AG04449 (cell line): ENCODE results near the gene PRKCH.

ENCODE experiments used
- CTCF ChIA-PET: fragments of 350-600 bp; formaldehyde crosslinking; extraction: SDS; loops from one replicate; lab custom pipeline; 2021; ENCODE audit warnings: antibody characterized with exemption; lab: Yijun Ruan, JAX
- POLR2A ChIA-PET: fragments of 400-600, 350-600 bp; formaldehyde crosslinking; extraction: SDS; loops from one replicate; lab custom pipeline; 2020; ENCODE audit warnings: antibody characterized with exemption, inconsistent platforms; lab: Yijun Ruan, JAX
- DNase-seq: peaks from one replicate; pipeline ENCODE4 v3.0.0-alpha.2; 2010; ENCODE audit warnings: low read depth, low spot score
- H3K4me3 ChIP-seq: 2 replicates; pipeline ENCODE4 v1.5.1; 2011; ENCODE audit warnings: low read depth, mild to moderate bottlenecking, control low read depth, low read length
- TF ChIP-seq, protein P1 (sequence below): IDR thresholded peaks from one replicate; pipeline ENCODE4 v1.5.1; 2011; ENCODE audit warnings: mild to moderate bottlenecking, moderate library complexity, low read length, control low read depth, inconsistent platforms; ENCODE audit not compliant: insufficient read depth; ENCODE audit errors: missing control alignments

The PRKCH gene

GRCh38 chr14:61511558-61511948 lies 190.2 kb downstream of the PRKCH start:
- TF ChIP-seq, protein P1, sequence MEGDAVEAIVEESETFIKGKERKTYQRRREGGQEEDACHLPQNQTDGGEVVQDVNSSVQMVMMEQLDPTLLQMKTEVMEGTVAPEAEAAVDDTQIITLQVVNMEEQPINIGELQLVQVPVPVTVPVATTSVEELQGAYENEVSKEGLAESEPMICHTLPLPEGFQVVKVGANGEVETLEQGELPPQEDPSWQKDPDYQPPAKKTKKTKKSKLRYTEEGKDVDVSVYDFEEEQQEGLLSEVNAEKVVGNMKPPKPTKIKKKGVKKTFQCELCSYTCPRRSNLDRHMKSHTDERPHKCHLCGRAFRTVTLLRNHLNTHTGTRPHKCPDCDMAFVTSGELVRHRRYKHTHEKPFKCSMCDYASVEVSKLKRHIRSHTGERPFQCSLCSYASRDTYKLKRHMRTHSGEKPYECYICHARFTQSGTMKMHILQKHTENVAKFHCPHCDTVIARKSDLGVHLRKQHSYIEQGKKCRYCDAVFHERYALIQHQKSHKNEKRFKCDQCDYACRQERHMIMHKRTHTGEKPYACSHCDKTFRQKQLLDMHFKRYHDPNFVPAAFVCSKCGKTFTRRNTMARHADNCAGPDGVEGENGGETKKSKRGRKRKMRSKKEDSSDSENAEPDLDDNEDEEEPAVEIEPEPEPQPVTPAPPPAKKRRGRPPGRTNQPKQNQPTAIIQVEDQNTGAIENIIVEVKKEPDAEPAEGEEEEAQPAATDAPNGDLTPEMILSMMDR = no peak
- DNase-seq = no peak
- ChIA-PET POLR2A (interaction anchor here (0.7 to 1.2 kb wide), 2 partner anchors 13 to 184 kb away, joined by 3 to 4 read pairs; partner anchors contain the start of gene HIF1A), CTCF (no interaction called here)
- H3K4me3 ChIP-seq = no peak overlapping the region

GRCh38 chr14:61512026-61512834 lies 190.9 kb downstream of the PRKCH start:
- ChIA-PET CTCF (interaction anchor here (0.8 to 2.2 kb wide), 3 partner anchors 22 to 55 kb away, joined by 3 to 5 read pairs (median 3); no protein-coding TSS in a partner anchor), POLR2A (interaction anchor here (0.7 to 1.2 kb wide), 3 partner anchors 10 to 183 kb away, joined by 3 to 4 read pairs (median 3); partner anchors contain the start of gene HIF1A)
- TF ChIP-seq, protein P1 = no peak

DNA sequence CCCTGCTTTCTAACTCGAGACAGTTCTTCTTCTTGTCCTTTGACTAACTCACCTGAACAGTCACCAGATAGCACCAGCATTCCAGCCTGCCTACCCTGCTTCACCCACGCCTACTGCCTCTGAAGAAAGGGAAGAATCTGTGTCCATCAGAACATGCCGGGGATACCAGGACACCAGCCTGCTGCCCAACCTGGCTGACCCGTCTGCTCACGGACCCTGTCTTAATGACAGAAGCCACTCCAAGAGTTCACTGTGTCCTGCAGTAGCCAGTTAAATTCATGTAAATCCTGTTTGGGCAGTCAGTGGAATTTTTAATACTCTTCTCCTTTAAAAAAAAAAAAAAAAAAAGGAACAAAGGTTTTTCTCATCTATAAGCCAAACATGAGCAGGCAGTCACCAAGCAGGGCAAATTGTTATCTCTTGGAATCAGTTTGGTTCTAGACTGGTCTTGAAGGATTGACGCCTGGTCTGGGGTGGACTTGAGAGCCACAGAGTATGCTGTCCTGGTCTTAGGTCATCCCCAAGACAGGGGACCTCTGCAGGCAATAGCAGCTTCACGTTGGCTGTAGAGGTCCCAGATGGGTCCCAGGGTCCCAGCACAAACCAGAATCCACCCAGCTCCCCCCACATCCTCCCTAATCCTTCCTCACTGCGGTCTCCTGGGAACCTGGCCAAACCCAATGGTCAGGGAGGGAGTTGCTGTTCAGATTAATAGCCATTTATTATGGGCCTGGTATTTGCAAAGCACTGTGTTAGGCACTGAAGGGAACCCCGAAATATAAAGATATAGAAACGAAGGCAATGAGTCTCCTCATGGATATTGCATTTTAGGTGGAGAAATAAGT lies 192.8 kb downstream of the PRKCH start:
- CTCF ChIA-PET = interaction anchor here (0.5 to 2.2 kb wide), 3 partner anchors 8 to 95 kb away, joined by 3 to 5 read pairs (median 3); no protein-coding TSS in a partner anchor
- H3K4me3 ChIP-seq = no peak overlapping the region
- POLR2A ChIA-PET = no interaction called here
- TF ChIP-seq, protein P1 = no peak
- no peak for DNase-seq

More at GRCh38 chr14:61512026-61512834, 190.9 kb downstream of the PRKCH start:
- no peak for DNase-seq
- no peak overlapping the region for H3K4me3 ChIP-seq

DNA sequence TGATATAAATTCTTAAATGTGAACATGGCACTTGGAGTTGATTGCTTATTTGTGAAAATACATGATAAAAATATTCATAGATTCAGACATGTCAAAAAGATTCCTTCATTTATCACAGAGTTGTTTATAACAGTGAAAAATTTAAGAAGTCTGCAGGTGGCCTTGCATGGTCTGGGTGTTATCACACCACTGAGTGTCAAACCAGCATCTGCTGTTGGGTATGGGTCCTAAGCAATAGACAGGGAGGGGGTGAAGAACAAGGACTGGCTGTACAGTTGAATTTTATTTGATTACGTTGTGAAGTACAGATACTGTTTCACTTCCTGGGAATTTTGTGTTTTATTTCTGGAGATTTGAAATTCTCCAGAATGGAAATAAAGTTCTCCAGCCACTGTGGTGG lies 193.5 kb downstream of the PRKCH start:
- no peak for DNase-seq
- POLR2A ChIA-PET = no interaction called here
- H3K4me3 ChIP-seq = no peak overlapping the region
- TF ChIP-seq, protein P1 = no peak
- CTCF ChIA-PET = interaction anchor here (2.2 kb wide), 1 partner anchor 22 kb away, joined by 5 read pairs; no protein-coding TSS in a partner anchor

DNA sequence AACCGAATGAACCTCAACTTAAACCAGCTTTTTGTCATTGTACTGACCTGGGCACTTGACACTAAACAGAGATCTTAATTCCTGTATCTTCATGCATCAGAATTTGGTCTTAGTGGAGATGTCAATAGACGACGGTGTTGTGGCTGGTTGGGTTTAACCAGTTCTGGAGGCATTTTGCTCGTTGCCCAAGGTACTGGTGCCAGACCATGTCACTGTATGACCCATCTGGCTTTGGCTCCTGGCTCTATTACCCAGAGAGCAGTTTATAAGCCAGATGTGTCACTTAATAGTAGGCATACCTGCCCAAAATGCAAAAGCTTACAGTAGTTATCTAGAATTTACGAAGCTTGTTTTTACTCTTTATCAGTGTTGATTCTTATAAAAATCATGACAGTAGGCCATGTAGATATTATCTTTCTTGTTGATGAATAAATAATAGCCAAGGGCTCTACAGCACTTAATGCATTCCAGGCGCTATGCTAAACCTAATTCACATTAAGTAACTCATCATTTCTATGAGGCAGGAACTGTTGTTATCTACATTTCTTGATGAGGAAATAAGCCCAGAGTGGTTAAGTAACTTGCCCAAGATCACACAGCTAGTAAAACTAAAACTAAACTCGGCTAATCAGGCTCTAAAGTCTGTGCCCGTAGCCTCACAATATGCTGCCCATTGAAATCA lies 194.2 kb downstream of the PRKCH start:
- ChIA-PET POLR2A (no interaction called here), CTCF (no interaction called here)
- TF ChIP-seq, protein P1 = no peak
- no peak overlapping the region for H3K4me3 ChIP-seq
- DNase-seq = no peak
